AG10803 (cell line): ENCODE data around the gene ARL5B.

Experiments used
- DNase-seq: peaks from one replicate; pipeline ENCODE4 v3.0.0; 2010; ENCODE audit warnings: low read depth
- H3K4me3 ChIP-seq: 2 replicates; pipeline ENCODE4 v1.5.1; 2011; ENCODE audit warnings: mild to moderate bottlenecking, low read length, control low read depth
- TF ChIP-seq, protein P1 (sequence below): conservative IDR thresholded peaks from 2 replicates; pipeline ENCODE4 v1.5.1; 2011; ENCODE audit warnings: mild to moderate bottlenecking, low read length, control low read depth, inconsistent platforms

ARL5B gene

DNA sequence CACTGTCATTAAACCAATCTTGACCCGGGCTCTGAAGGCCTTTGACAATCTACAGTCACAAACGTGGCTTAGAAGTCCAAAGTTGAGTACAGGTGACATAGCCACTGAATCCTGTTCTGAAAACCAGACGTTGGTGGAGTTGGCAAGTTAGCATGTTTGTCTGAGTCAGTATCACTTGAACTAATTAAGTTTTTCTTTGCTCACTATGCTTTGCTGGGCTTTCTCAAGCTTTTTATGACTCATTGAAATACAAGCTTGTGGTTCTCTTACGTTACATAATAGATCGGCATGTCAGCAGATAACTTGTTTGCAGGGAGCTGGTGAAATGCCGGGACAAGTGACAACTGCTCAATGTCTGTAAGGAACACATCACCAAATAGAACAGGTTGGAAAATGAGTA lies 53.8 kb downstream of the ARL5B start:
- peak; percentile 97 for DNase-seq
- TF ChIP-seq, protein P1, sequence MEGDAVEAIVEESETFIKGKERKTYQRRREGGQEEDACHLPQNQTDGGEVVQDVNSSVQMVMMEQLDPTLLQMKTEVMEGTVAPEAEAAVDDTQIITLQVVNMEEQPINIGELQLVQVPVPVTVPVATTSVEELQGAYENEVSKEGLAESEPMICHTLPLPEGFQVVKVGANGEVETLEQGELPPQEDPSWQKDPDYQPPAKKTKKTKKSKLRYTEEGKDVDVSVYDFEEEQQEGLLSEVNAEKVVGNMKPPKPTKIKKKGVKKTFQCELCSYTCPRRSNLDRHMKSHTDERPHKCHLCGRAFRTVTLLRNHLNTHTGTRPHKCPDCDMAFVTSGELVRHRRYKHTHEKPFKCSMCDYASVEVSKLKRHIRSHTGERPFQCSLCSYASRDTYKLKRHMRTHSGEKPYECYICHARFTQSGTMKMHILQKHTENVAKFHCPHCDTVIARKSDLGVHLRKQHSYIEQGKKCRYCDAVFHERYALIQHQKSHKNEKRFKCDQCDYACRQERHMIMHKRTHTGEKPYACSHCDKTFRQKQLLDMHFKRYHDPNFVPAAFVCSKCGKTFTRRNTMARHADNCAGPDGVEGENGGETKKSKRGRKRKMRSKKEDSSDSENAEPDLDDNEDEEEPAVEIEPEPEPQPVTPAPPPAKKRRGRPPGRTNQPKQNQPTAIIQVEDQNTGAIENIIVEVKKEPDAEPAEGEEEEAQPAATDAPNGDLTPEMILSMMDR: no peak
- no peak overlapping the region for H3K4me3 ChIP-seq

DNA sequence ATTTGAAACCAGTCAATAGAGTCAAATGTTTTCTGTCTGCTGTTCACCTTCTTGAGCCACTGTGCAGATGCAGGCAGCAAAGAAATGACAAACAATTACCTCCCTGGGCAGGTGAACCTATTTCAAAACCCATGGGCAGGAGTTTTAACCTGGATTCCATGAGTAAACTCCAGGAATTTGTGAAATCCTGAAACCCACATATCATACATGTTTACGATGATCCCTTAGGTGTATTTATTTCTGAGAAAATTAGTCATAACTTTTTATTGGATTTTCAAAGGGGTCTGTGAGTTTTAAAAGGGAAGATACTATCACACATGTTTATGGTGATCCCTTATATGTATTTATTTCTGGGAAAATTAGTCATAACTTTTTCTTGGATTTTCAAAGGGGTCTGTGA lies 59.8 kb downstream of the ARL5B start:
- TF ChIP-seq, protein P1: no peak
- no peak for DNase-seq
- no peak overlapping the region for H3K4me3 ChIP-seq

DNA sequence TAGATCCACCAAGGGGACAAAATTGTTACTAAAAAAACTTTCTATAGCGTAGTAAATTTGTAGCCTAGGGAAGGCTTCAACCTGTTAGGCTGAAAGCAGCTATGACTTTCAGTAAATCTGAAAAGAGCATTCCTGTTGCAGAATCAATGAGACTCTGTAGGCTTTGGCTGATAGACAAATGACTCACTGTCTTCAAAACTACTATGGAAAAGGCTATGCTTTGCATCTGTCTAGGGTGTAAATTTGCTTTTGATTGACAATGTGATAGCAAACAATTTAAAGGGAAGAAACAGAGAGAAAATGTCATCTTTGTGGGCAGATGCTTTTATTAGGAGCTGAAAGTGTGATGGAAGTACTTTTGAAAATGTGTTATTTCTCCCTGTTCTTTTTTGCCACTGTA lies 60.6 kb downstream of the ARL5B start:
- TF ChIP-seq, protein P1: no peak
- peak; percentile 36 for DNase-seq
- H3K4me3 ChIP-seq: no peak overlapping the region

DNA sequence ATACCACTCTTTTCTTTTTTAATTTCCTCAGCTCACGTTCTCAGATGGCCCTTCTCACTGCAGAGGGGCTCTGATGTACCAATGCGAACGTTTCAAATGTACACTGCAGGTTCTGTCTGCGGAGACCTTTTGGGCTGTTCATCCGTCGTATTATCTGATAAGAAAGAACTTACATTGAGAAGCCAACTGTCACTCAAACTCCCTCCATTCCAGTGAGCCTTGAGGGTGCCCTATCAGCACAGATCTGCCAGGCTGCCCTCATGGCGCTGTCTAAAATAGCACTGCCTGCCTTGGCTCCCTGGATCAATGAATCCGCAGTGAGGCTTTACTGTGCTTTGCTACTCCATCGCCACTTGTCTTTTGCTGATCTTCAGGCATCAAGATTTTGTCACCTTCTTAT lies 61.8 kb downstream of the ARL5B start:
- H3K4me3 ChIP-seq: no peak overlapping the region
- TF ChIP-seq, protein P1: no peak
- DNase-seq: no peak

DNA sequence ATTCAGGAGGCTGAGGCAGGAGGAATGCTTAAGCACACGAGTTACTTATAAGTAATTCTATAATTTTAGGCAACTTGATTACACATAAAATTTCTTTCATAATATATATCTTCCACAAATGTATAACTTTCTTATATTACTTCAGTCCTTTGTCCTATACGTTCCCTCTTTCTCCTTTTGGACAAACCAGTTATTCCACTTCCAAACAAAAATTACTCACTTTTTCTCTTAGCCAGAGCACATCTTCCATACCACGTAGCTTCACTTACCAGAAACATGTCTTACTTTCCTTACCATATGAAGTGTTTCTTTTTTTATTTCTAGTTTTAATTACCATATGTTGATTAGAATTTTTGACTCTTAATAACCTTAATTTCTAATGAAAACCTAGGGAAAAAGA lies 64.6 kb downstream of the ARL5B start:
- H3K4me3 ChIP-seq: no peak overlapping the region
- no peak for DNase-seq
- TF ChIP-seq, protein P1: no peak
